Esophagus muscularis mucosa (tissue), 4 donors: ENCODE data around the gene SMS. TPM values are rescaled to one million over a fixed set of nuclear protein-coding genes. Genes with fewer than 3 reads are reported as not detected.

Experiments used
- DNase-seq: peaks from one replicate; pipeline ENCODE4 v3.0.0-alpha.2; 2017; ENCODE audit errors: extremely low spot score
- H3K27ac ChIP-seq, 4 donors: fragments of 200-600 bp; sonication (generic); replicated peaks in 1 of 4; 1 replicate in 3 of 4; 2 replicates in 1 of 4; pipeline ENCODE4 v1.5.1; 2016 to 2019; ENCODE audit warnings: mild to moderate bottlenecking in 1 of 4
- H3K27me3 ChIP-seq, 4 donors: fragments of 200-600 bp; sonication (generic); one replicate each; pipeline versions ENCODE4 v1.5.1 to v1.6.0; 2016 to 2019
- H3K36me3 ChIP-seq, 4 donors: fragments of 200-600 bp; sonication (generic); one replicate each; pipeline ENCODE4 v1.5.1; 2016 to 2019
- H3K4me1 ChIP-seq, 4 donors: fragments of 200-600 bp; sonication (generic); one replicate each; pipeline ENCODE4 v1.5.1; 2016 to 2019
- H3K4me3 ChIP-seq, 4 donors: fragments of 200-600 bp; sonication (generic); 1 replicate in 2 of 4; 2 replicates in 2 of 4; pipeline ENCODE4 v1.5.1; 2016 to 2019; ENCODE audit warnings: mild to moderate bottlenecking in 4 of 4, moderate library complexity in 1 of 4
- H3K9me3 ChIP-seq, 4 donors: fragments of 200-600 bp; sonication (generic); 1 replicate in 3 of 4; 2 replicates in 1 of 4; pipeline ENCODE4 v1.5.1; 2016 to 2019
- CTCF ChIP-seq, 3 experiments: fragments of 200-600 bp in 2 of 3; fragments of 450-650 bp in 1 of 3; sonication (generic) in 2 of 3; IDR thresholded peaks; one replicate each; pipeline ENCODE4 v1.5.1; 2017 to 2019; ENCODE audit warnings: antibody characterized with exemption in 3 of 3, mild to moderate bottlenecking in 2 of 3, moderate library complexity in 1 of 3
- EP300 ChIP-seq: sonication (generic); formaldehyde crosslinking; IDR thresholded peaks from one replicate; pipeline ENCODE4 v1.6.1; 2017; ENCODE audit warnings: antibody characterized with exemption
- POLR2A ChIP-seq: fragments of 450-650 bp; IDR thresholded peaks from one replicate; pipeline ENCODE4 v1.6.1; 2017; ENCODE audit warnings: antibody characterized with exemption, moderate library complexity, mild to moderate bottlenecking, low read depth
- POLR2AphosphoS5 ChIP-seq, 2 donors: sonication (generic); formaldehyde crosslinking; IDR thresholded peaks; one replicate each; pipeline ENCODE4 v1.6.1; 2017; ENCODE audit warnings: antibody characterized with exemption in 2 of 2
- WGBS: methylation state at CpG from one replicate; pipeline ENCODE4 v1.1.5; 2018; 5-methylcytosine and 5-hydroxymethylcytosine counted together
- intact Hi-C: fragments of 100-400 bp; cut with DNase I; formaldehyde crosslinking; loops from one replicate; pipeline ENCODE4 v1.15.1; 2023
- total RNA-seq, 4 donors: library from RNA; depleted of rRNA; stranded (reverse); fragments of >200 nt; gene quantifications; one replicate each; pipeline versions ENCODE4 v1.1.0 to v1.2.1, GENCODE V29; 2016

SMS gene
- total RNA-seq, 4 donors from 2014 or later = 56.3 to 79.7 (median 65.6) TPM

- no peaks in the 10 kb centered on the region for H3K27me3 ChIP-seq
- no peaks in the 10 kb centered on the region for H3K9me3 ChIP-seq
- no peak overlapping the region for H3K27ac ChIP-seq
- intact Hi-C loops = no loop called here
- no peaks in the 10 kb centered on the region for H3K36me3 ChIP-seq
- peaks cover 3 to 57% (median 41%) of the 10 kb centered on the region in 4 donors for H3K4me1 ChIP-seq
- TF ChIP-seq POLR2AphosphoS5 (IDR thresholded peaks at IDR 0.05) (no peak), CTCF (IDR thresholded peaks at IDR 0.05) (no peak), POLR2A (no peak), EP300 (no peak)
- no peak for DNase-seq
- no peak overlapping the region for H3K4me3 ChIP-seq
- 60% methylated on average over 7 of the region's 7 CpGs for WGBS
These were observed 20.3 kb downstream of the SMS start for GRCh38 chrX:21960569-21961541.

GRCh38 chrX:21962361-21962760 lies 21.9 kb downstream of the SMS start:
- no peak for DNase-seq
- Histone ChIP-seq H3K27ac (no peak overlapping the region), H3K9me3 (no peaks in the 10 kb centered on the region), H3K27me3 (no peaks in the 10 kb centered on the region), H3K36me3 (peaks cover 0 to 1% (median 0%) of the 10 kb centered on the region in 4 donors), H3K4me3 (no peak overlapping the region), H3K4me1 (peaks cover 3 to 62% (median 44%) of the 10 kb centered on the region in 4 donors)
- TF ChIP-seq CTCF (IDR thresholded peaks at IDR 0.05) (no peak), POLR2AphosphoS5 (IDR thresholded peaks at IDR 0.05) (no peak), POLR2A (no peak), EP300 (no peak)
- intact Hi-C loops = no loop called here

GRCh38 chrX:21963269-21963668 lies 22.8 kb downstream of the SMS start:
- no peaks in the 10 kb centered on the region for H3K9me3 ChIP-seq
- 90% methylated on average over 6 of the region's 7 CpGs for WGBS
- DNase-seq = no peak
- peak overlapping the region in 2 of 4 donors; percentile 23 to 33 for H3K27ac ChIP-seq
- H3K4me1 ChIP-seq = peaks cover 3 to 62% (median 44%) of the 10 kb centered on the region in 4 donors
- H3K36me3 ChIP-seq = peaks cover 0 to 9% (median 7%) of the 10 kb centered on the region in 4 donors
- intact Hi-C loops = no loop called here
- H3K4me3 ChIP-seq = no peak overlapping the region
- H3K27me3 ChIP-seq = no peaks in the 10 kb centered on the region
- no peak for TF ChIP-seq POLR2AphosphoS5 (IDR thresholded peaks at IDR 0.05)
- no peak for TF ChIP-seq CTCF (IDR thresholded peaks at IDR 0.05)
- no peak for TF ChIP-seq POLR2A
- TF ChIP-seq EP300 = no peak

- TF ChIP-seq POLR2AphosphoS5 (IDR thresholded peaks at IDR 0.05) (no peak), POLR2A (no peak), EP300 (no peak), CTCF (IDR thresholded peaks at IDR 0.05) (no peak)
- 78% methylated on average over 8 of the region's 8 CpGs for WGBS
- Histone ChIP-seq H3K9me3 (no peaks in the 10 kb centered on the region), H3K27ac (peak overlapping the region in 2 of 4 donors; percentile 23 to 39), H3K27me3 (no peaks in the 10 kb centered on the region), H3K4me1 (peaks cover 3 to 56% (median 44%) of the 10 kb centered on the region in 4 donors), H3K4me3 (no peak overlapping the region), H3K36me3 (peaks cover 0 to 9% (median 7%) of the 10 kb centered on the region in 4 donors)
- intact Hi-C loops = no loop called here
- DNase-seq = no peak
These were observed 23.4 kb downstream of the SMS start for GRCh38 chrX:21963731-21964405.
